NB4 (cell line): ENCODE measurements around the gene BFSP1.

Experiments
- CTCF ChIP-seq: IDR thresholded peaks from one replicate; pipeline ENCODE4 v1.5.1; 2012; ENCODE audit warnings: low read depth, low read length
- MAX ChIP-seq: IDR thresholded peaks from 2 replicates; pipeline ENCODE4 v1.6.1; 2011; ENCODE audit warnings: low read depth, low read length
- POLR2A ChIP-seq: IDR thresholded peaks from 2 replicates; pipeline ENCODE4 v1.6.1; 2011; ENCODE audit warnings: mild to moderate bottlenecking; ENCODE audit not compliant: insufficient read length; ENCODE audit errors: extremely low read depth

- TF ChIP-seq CTCF: no peak
- TF ChIP-seq POLR2A: no peak
- TF ChIP-seq MAX: no peak
These were observed 11.8 kb upstream of the BFSP1 start for GRCh38 chr20:17542993-17543412.
